Measurements from ENCODE around the gene PRKN.

PRKN gene

GRCh38 chr6:161711938-161712337 lies 1015.6 kb downstream of the PRKN start:
- no peak for DNase-seq (ENCODE audit: low read depth)

- DNase-seq (ENCODE audit: low read depth) = no peak
Observed at GRCh38 chr6:161711515-161711914, 1016.1 kb downstream of the PRKN start.

- no peak for DNase-seq (ENCODE audit: low read depth)
Observed at GRCh38 chr6:161710698-161711097, 1016.9 kb downstream of the PRKN start.

- no peak for DNase-seq (ENCODE audit: low read depth)
Observed at GRCh38 chr6:161701056-161701455, 1026.5 kb downstream of the PRKN start.

GRCh38 chr6:161696801-161697200 lies 1030.8 kb downstream of the PRKN start:
- DNase-seq (ENCODE audit: low read depth) = no peak

GRCh38 chr6:161694995-161695394 lies 1032.6 kb downstream of the PRKN start:
- no peak for DNase-seq (ENCODE audit: low read depth)

GRCh38 chr6:161686655-161687054 lies 1040.9 kb downstream of the PRKN start:
- no peak for DNase-seq (ENCODE audit: low read depth)

- DNase-seq (ENCODE audit: low read depth) = no peak
Observed at GRCh38 chr6:161684731-161685475, 1042.7 kb downstream of the PRKN start.

GRCh38 chr6:161683400-161683799 lies 1044.2 kb downstream of the PRKN start:
- DNase-seq (ENCODE audit: low read depth) = no peak

GRCh38 chr6:161682982-161683381 lies 1044.6 kb downstream of the PRKN start:
- DNase-seq (ENCODE audit: low read depth) = no peak

- no peak for DNase-seq (ENCODE audit: low read depth)
Observed at GRCh38 chr6:161679980-161680538, 1047.5 kb downstream of the PRKN start.

GRCh38 chr6:161677188-161677587 lies 1050.4 kb downstream of the PRKN start:
- no peak for DNase-seq (ENCODE audit: low read depth)

GRCh38 chr6:161676586-161676985 lies 1051.0 kb downstream of the PRKN start:
- no peak for DNase-seq (ENCODE audit: low read depth)

- DNase-seq (ENCODE audit: low read depth) = no peak
Observed at GRCh38 chr6:161674930-161675682, 1052.5 kb downstream of the PRKN start.

GRCh38 chr6:161673026-161673425 lies 1054.5 kb downstream of the PRKN start:
- no peak for DNase-seq (ENCODE audit: low read depth)

GRCh38 chr6:161671117-161671516 lies 1056.4 kb downstream of the PRKN start:
- DNase-seq (ENCODE audit: low read depth) = no peak

- no peak for DNase-seq (ENCODE audit: low read depth)
Observed at GRCh38 chr6:161668665-161669064, 1058.9 kb downstream of the PRKN start.

GRCh38 chr6:161667957-161668356 lies 1059.6 kb downstream of the PRKN start:
- DNase-seq (ENCODE audit: low read depth) = no peak

GRCh38 chr6:161663682-161664081 lies 1063.9 kb downstream of the PRKN start:
- no peak for DNase-seq (ENCODE audit: low read depth)

- no peak for DNase-seq (ENCODE audit: low read depth)
Observed at GRCh38 chr6:161660666-161661571, 1066.6 kb downstream of the PRKN start.

- no peak for DNase-seq (ENCODE audit: low read depth)
Observed at GRCh38 chr6:161658211-161658610, 1069.4 kb downstream of the PRKN start.

GRCh38 chr6:161654209-161654608 lies 1073.4 kb downstream of the PRKN start:
- no peak for DNase-seq (ENCODE audit: low read depth)

All from stimulated activated CD8-positive, alpha-beta memory T cell treated with anti-CD3 and anti-CD28 coated beads, Interleukin-12 subunit alpha, Interleukin-12 subunit beta, amount 100 ng/mL, for 1 hour (primary cell).